HG03439 (cell line): ENCODE measurements around the gene CD300LB.
"Not testable (repeated sequence)": the region's sequence is repeated elsewhere in the genome, so short reads cannot be mapped to it uniquely, and the experiment has no call there.

Experiments used
- ATAC-seq: cut with Tn5 transposase; IDR thresholded peaks from one replicate; pipeline ENCODE4 v1.9.1; 2021; ENCODE audit warnings: mild to moderate bottlenecking, moderate library complexity; ENCODE audit not compliant: unreplicated experiment

Gene CD300LB

DNA sequence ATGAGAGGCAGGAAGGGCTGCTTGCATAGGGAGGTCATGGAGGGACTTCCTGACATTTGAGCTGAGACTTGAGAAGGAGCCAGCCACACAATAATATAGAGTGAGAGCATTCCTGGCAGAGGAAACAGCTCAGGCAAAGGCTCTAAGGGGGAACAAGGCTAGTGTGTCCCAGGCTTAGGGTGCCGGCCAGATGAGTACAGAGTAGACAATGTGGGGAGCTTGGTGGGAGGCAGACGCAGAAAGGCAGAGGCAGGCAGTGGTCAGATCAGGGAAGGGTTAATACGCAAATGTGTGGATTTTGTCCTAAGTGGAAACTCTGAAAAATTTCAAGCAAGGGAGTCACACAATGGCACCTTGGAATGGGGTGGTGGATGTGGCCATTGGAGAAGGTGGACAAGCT is 31.3 kb downstream of the CD300LB start:
- ATAC-seq = no peak

DNA sequence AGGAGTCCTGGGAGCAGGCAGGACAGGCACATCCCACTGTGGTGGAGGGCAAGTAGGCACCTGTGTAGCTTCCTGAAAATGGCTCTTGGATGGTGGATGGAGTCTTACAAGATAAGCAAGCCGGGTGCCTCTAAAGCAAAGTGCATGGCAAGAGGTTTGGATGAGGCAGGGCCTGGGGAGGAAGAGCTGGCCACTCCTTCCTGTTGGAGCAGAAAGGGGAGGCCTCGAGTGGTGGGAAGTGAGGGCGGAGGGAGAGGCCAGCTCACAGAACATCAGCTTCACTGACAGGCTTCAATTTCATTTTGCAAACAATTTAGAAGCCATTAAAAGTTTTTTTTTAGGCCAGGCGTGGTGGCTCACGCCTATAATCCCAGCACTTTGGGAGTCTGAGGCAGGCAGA is 33.8 kb downstream of the CD300LB start:
- no peak for ATAC-seq

GRCh38 chr17:74493331-74493833 is 37.9 kb downstream of the CD300LB start:
- no peak for ATAC-seq

DNA sequence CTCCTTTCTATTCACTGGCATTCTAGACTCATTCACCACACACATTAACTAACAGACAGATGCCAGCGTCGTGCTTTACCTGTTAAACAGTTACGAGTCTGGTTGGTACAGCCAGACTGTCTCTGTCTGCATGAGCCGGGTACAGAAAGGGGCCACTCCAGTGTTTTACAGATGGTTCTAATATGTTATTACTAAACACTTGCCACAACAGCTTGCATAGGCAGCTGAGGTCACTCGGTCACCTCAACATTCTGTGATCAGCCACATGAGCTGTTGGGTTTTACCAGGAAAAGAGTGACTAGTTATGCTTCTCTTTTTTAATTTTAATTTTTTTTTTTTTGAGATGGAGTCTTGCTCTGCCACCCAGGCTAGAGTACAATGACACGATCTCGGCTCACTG is 39.6 kb downstream of the CD300LB start:
- no peak for ATAC-seq

DNA sequence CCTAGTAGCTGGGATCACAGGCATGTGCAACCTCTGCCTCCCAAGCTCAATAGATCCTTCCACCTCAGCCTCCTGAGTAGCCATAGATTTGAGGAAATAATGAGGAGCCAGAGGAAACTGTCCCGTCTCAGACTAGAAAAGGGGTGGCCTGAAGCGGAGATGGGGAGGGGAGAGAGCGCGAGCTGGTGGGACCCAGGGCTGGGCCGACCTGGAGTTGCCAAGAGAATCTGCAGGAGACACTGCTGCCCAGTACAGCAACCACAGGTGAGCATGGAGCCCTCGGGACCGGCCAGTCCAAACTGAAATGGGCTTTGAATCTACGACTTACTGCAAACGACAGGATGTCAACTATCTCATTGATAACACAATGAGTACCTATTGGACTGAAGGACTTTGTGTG is 40.6 kb downstream of the CD300LB start:
- no peak for ATAC-seq

DNA sequence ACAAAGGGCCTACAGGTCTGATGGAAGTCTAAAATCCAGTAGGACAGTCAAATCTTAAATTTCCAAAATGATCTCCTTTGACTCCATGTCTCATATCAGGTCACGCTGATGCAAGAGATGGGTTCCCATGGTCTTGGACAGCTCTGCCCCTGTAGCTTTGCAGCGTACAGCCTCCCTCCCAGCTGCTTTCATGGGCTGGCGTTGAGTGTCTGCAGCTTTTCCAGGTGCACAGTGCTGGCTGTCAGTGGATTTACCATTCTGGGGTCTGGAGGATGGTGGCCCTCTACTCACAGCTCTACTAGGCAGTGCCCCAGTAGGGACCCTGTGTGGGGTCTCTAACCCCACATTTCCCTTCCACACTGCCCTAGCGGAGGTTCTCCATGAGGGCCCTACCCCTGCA is 43.0 kb downstream of the CD300LB start:
- ATAC-seq = not testable (repeated sequence)

GRCh38 chr17:74485841-74486240 is 45.4 kb downstream of the CD300LB start:
- ATAC-seq = no peak

DNA sequence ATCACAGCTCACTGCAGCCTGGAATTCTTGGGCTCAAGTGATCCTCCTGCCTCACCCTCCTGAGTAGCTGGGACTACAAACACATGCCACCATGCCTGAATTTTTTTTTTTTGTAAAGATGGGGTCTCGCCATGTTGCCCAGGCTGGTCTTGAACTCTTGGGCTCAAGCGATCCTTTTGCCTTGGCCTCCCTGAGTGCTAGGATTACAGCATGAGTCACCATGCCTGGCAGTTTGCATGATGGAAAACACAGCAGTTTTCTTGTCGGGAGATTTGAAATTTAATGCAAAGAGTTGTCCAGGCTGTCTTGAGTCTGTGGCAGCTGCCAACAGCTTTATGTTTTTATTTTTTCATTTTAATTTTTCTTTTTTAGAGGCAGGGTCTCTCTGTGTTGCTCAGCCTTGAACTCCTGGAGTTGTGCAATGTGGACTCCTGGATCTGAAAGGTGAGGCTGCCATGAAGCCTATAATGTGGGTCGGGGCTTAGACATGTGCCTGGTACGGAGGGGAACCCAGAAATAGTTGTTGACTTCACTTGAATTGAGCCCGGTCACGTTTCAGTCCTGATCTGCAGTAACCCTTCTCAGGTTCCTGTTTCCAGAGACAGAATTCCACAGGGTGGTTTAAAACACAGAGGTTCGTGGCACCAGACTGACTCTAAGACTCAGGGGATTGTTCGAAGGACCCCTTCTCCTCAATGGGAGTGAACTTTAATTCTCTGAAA is 46.1 kb downstream of the CD300LB start:
- ATAC-seq = no peak

GRCh38 chr17:74484066-74484465 is 47.2 kb downstream of the CD300LB start:
- ATAC-seq = no peak

- no peak for ATAC-seq
Observed at GRCh38 chr17:74481621-74482020, 49.7 kb downstream of the CD300LB start.

GRCh38 chr17:74480290-74480689 is 51.0 kb downstream of the CD300LB start:
- no peak for ATAC-seq

DNA sequence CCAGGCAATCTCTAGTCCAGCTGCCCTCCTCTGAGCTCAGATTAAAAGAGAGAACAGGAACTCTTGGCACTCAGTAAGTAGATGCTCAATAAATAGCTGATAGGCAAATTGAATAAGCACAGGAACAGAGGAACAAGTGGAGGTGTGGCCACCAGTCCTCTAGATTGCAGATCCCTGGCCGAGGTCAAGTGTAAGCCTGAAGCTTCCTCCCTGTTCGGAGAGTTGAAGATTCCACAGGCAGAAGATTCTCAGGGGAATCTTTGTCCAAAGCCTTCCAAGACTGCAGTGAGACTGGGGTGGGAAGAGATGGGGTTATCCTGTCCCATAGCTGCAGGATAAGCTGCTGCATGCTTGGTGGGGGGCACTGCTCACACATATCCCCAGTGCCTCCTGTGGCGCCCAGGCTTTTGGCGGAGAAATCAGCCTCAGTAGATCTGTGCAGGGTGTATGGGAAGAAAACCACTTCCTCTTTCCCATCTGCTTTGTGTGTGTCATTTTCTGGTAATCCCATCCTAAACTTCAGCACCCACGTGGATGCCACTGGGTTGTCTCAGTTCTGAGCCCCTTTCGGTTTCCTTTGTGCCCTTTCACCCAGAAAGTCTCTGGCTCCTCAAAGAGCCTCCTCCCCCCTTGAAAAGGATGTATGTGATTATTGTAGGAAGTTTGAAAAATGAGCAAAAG is 52.7 kb downstream of the CD300LB start:
- no peak for ATAC-seq

DNA sequence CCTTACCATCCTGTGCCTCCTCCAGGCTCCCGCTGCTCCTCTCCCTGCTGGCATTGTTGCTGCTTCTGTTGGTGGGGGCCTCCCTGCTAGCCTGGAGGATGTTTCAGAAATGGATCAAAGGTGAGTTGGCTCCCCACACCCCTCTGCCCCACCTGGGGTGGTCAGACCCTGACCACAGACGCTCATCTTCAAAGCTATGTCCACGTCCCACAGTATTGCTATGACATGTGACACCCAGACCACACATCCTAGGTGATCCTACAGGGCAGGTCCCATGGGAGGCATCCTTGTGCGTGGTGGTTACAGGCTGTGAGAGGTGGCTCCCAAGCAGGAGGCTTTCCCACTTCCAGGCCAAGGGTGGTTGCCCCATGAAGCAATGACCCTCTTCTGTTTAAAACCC is 53.9 kb downstream of the CD300LB start:
- no peak for ATAC-seq

- no peak for ATAC-seq
Observed at GRCh38 chr17:74475189-74475588, 56.1 kb downstream of the CD300LB start.

- no peak for ATAC-seq
Observed at GRCh38 chr17:74474043-74474792, 57.1 kb downstream of the CD300LB start.

- no peak for ATAC-seq
Observed at GRCh38 chr17:74473294-74473693, 58.0 kb downstream of the CD300LB start.

DNA sequence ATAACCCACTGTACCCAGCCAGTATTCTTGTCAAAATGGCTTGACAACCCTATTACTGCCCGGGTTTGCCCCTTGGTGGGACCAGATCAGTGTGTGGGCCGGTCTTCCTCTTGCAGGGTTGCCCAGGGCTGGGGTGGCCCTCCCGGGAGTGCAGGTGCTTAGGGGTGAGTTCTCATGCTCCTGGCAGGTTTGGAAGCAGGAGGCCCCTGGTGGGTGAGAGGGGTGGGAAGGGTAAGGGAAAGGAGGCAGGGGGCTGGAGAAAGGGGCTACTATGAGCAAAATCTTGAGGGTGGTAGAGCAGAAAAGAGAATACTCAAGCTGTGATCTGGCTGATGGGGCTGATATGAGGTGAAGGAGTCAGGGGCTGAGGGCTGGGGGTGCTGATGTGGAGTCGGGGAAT is 58.4 kb downstream of the CD300LB start:
- ATAC-seq = no peak

DNA sequence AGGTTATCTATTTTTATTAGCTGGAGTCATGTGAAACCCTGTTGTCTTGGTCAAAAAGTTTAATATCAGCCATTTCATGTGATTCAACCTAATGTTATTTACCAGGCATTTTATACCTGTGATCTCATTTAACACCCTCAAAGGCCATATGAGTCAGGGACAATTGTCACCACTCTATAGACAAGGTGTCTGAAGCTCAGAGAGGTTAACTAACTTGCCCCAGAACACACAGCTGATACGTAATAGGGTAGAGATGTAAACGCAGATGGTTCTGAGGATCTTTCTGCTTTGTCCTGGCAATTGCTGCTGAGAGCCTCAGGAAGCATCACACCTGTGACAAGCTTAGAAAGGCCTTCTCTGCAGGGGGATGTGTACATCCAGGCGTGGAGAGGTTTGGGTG is 59.9 kb downstream of the CD300LB start:
- no peak for ATAC-seq
